Measurements from ENCODE around the gene TNK2. TPM values are rescaled to one million over a fixed set of nuclear protein-coding genes. Genes with fewer than 3 reads are reported as not detected.

The TNK2 gene
- 3.5 and 5.8 TPM in 2 replicates for total RNA-seq (2016; rRNA removed; fragmentation: Illumina TruSeq; extraction: Trizol)
- total RNA-seq (2016; cell fraction: cytosol; rRNA removed; fragmentation: Illumina TruSeq; extraction: Trizol; ENCODE audit: low read depth) = 1.8 and 2.6 TPM in 2 replicates
- 4.0 and 5.9 TPM in 2 replicates for total RNA-seq (2016; cell fraction: insoluble cytoplasmic fraction; rRNA removed; fragmentation: Illumina TruSeq; extraction: Trizol)
- total RNA-seq (2016; cell fraction: membrane; rRNA removed; fragmentation: Illumina TruSeq; extraction: Trizol) = 3.4 and 3.7 TPM in 2 replicates
- total RNA-seq (2016; cell fraction: nucleus; rRNA removed; fragmentation: Illumina TruSeq; extraction: Trizol) = 5.5 and 5.8 TPM in 2 replicates
- 4.6 and 7.5 TPM in 2 replicates for polyA plus RNA-seq (2011; rRNA removed)
- polyA plus RNA-seq (2011; cell fraction: cytosol; rRNA removed) = 2.7 and 3.4 TPM in 2 replicates
- 35.4 and 45.4 TPM in 2 replicates for polyA plus RNA-seq (2011; cell fraction: nucleus; rRNA removed)
- polyA plus RNA-seq (2012) = 6.7 and 12.2 TPM in 2 replicates
- 0.76 and 1.1 TPM in 2 replicates for polyA plus RNA-seq (2016; cell fraction: cytosol; fragmentation: Illumina TruSeq; extraction: Trizol; ENCODE audit: low read depth)
- 7.3 TPM in 2 replicates for polyA plus RNA-seq (2016; cell fraction: insoluble cytoplasmic fraction; fragmentation: Illumina TruSeq; extraction: Trizol; ENCODE audit: low read depth)
- polyA plus RNA-seq (2016; cell fraction: membrane; fragmentation: Illumina TruSeq; extraction: Trizol; ENCODE audit: low read depth) = 1.9 TPM in 2 replicates
- polyA plus RNA-seq (2016; cell fraction: nucleus; fragmentation: Illumina TruSeq; extraction: Trizol; ENCODE audit: insufficient read depth, low read depth) = 24.9 and 28.1 TPM in 2 replicates
- polyA minus RNA-seq (2011; rRNA and poly(A)+ RNA removed; ENCODE audit: low replicate concordance) = 14.4 and 18.0 TPM in 2 replicates
- 4.1 and 6.0 TPM in 2 replicates for polyA minus RNA-seq (2011; cell fraction: cytosol; rRNA and poly(A)+ RNA removed)
- polyA minus RNA-seq (2011; cell fraction: nucleus; rRNA and poly(A)+ RNA removed) = 4.2 and 5.2 TPM in 2 replicates
- Bru-seq, nascent RNA = percentile 49 among the genes with signal in this experiment
- percentile 57 among the genes with signal in this experiment for BruChase-seq, experiment 1, labeled RNA remaining after a 6-hour chase
- percentile 55 among the genes with signal in this experiment for BruChase-seq, experiment 2, labeled RNA remaining after a 2-hour chase
- long read RNA-seq, experiment 1, partial matches to known transcripts = 1 of 2 reads
- long read RNA-seq, experiment 1, other reads (novel, unspliced or antisense) = 0 of 2 reads
- long read RNA-seq, experiment 2, transcript TNK2-205 (4 exons, 3,377 nt) = major isoform, 9 of 18 reads
- long read RNA-seq, experiment 2, partial matches to known transcripts = 8 of 18 reads
- long read RNA-seq, experiment 2, other reads (novel, unspliced or antisense) = 1 of 18 reads

- ChIA-PET CTCF (ENCODE audit: low intra/inter-chr PET ratio, low total read pairs) (no interaction called here), POLR2A (interaction anchor here (1.4 kb wide), 1 partner anchor 14 kb away, joined by 6 read pairs; no protein-coding TSS in a partner anchor)
- H3K27me3 ChIP-seq (ENCODE audit: control insufficient read depth in 1 of 2, insufficient read depth in 2 of 2, low read length in 2 of 2) = peaks cover 0 to 7% of the 10 kb centered on the region in 2 experiments; a peak in 2 of 5 replicates
- no peak within 1 kb of the TSS for H2AFZ ChIP-seq (ENCODE audit: low read length)
- intact Hi-C loops (cut with micrococcal nuclease; ENCODE audit: unreplicated experiment) = no loop called here
- no peaks in the 10 kb centered on the region for H3K36me3 ChIP-seq (replicated peaks in 1 of 2; ENCODE audit: control insufficient read depth in 1 of 2, insufficient read depth in 2 of 2, low read length in 2 of 2)
- FAIRE-seq = no peak
- peaks cover 2% of the 10 kb centered on the region for H3K79me2 ChIP-seq (ENCODE audit: insufficient read depth, low read length)
- in situ Hi-C loops (cut with HindIII; ENCODE audit: extremely low pct_ligation_motif_present, low pct_unique_long_range_greater_than_20kb) = no loop called here
- peak within 1 kb of the TSS; percentile 100 for H3K4me2 ChIP-seq (ENCODE audit: low read depth, low read length)
- no TSS peak for BruUV-seq (replicated peaks)
- peaks cover 70% of the 10 kb centered on the region for H3K4me1 ChIP-seq (ENCODE audit: insufficient read depth, low read length)
- 4% methylated on average over 12 of the region's 35 CpGs for WGBS (ENCODE audit: low lambda C conversion rate)
- no peaks in the 10 kb centered on the region for H3K9me3 ChIP-seq (ENCODE audit: low read length)
- H3K4me3 ChIP-seq (replicated peaks in 1 of 3; ENCODE audit: insufficient read depth in 1 of 3, low read depth in 2 of 3, low read length in 3 of 3) = peak within 1 kb of the TSS; percentile 58 to 78 (median 59)
- H4K20me1 ChIP-seq (ENCODE audit: insufficient read depth, low read length) = no peaks in the 10 kb centered on the region; the same call in 1 of the 2 replicates
- ATAC-seq = peak; percentile 51
- peak within 1 kb of the TSS; percentile 55; the same call in 1 of the 2 replicates for H3K9ac ChIP-seq (ENCODE audit: insufficient read depth, low read depth, low read length)
- H3K27ac ChIP-seq (ENCODE audit: extremely low read length, insufficient read depth, low read length) = no peak within 1 kb of the TSS
- no peak for DNase-seq (ENCODE audit: low spot score)
- TF ChIP-seq MAX (IDR thresholded peaks at IDR 0.05) = peak; percentile 35; the same call in 1 of the 2 replicates
- TF ChIP-seq ZFX (CRISPR knock-in tag; IDR thresholded peaks at IDR 0.05; ENCODE audit: low read depth) = peak; percentile 28; the same call in 1 of the 2 replicates
- TF ChIP-seq ZNF280B (CRISPR knock-in tag; IDR thresholded peaks at IDR 0.05; ENCODE audit: borderline replicate concordance) = peak; percentile 51; the same call in 1 of the 2 replicates
- 0 out of 2 replicates have a peak, but pooled peaks have one; percentile 31 for TF ChIP-seq TARDBP (CRISPR knock-in tag; IDR thresholded peaks at IDR 0.05)
- 0 out of 2 replicates have a peak, but pooled peaks have one; percentile 12 for TF ChIP-seq ZNF142 (CRISPR knock-in tag; IDR thresholded peaks at IDR 0.05)
- no peak for TF ChIP-seq ZNF17 (CRISPR knock-in tag; IDR thresholded peaks at IDR 0.05)
- TF ChIP-seq HCFC1 (IDR thresholded peaks at IDR 0.05; ENCODE audit: low read depth, low read length) = no peak
- 0 out of 2 replicates have a peak, but pooled peaks have one; percentile 17 for TF ChIP-seq ZNF225 (CRISPR knock-in tag; IDR thresholded peaks at IDR 0.05)
Measured at GRCh38 chr3:195907934-195908693, at the start of gene TNK2. Gene TNK2 (minus strand): TSS chr3:195908551. CDS start chr3:195888588, 19,963 bp downstream.
